Fibroblast of skin of right quadriceps (primary cell): ENCODE data around the gene ZNF692.
"Not testable (repeated sequence)": the region's sequence is repeated elsewhere in the genome, so short reads cannot be mapped to it uniquely, and the experiment has no call there.

ENCODE experiments used
- DNase-seq: peaks from one replicate; pipeline ENCODE4 v3.0.0-alpha.2; 2013

The ZNF692 gene

GRCh38 chr1:248804771-248805681, 53.9 kb downstream of the ZNF692 start:
- DNase-seq, result no peak

- not testable (repeated sequence) for DNase-seq
These were observed 55.4 kb downstream of the ZNF692 start for GRCh38 chr1:248803501-248803900.

- no peak for DNase-seq
These were observed 56.4 kb downstream of the ZNF692 start for GRCh38 chr1:248802454-248802853.

- DNase-seq, result no peak
These were observed 58.4 kb downstream of the ZNF692 start for GRCh38 chr1:248800459-248800858.
